Fibroblast of pulmonary artery (primary cell): ENCODE results near the gene PTGFRN.

Source experiments
- DNase-seq: peaks from one replicate; pipeline ENCODE4 v3.0.0-alpha.2; 2010; ENCODE audit warnings: low read depth
- H3K4me3 ChIP-seq: replicated peaks from 2 replicates; pipeline ENCODE4 v1.5.1; 2011; ENCODE audit warnings: low read depth, mild to moderate bottlenecking, control low read depth, low read length, moderate library complexity
- CTCF ChIP-seq: IDR thresholded peaks from 2 replicates; pipeline ENCODE4 v1.5.1; 2011; ENCODE audit warnings: mild to moderate bottlenecking, control low read depth, low read length, inconsistent platforms; ENCODE audit errors: missing control alignments

Gene PTGFRN

GRCh38 chr1:117033772-117034171, 124.1 kb downstream of the PTGFRN start:
- TF ChIP-seq CTCF, result no peak
- no peak overlapping the region for H3K4me3 ChIP-seq
- no peak for DNase-seq

GRCh38 chr1:117034791-117035290, 125.1 kb downstream of the PTGFRN start:
- no peak for TF ChIP-seq CTCF
- no peak overlapping the region for H3K4me3 ChIP-seq
- DNase-seq, result no peak

GRCh38 chr1:117036018-117036461, 126.3 kb downstream of the PTGFRN start:
- H3K4me3 ChIP-seq, result no peak overlapping the region
- DNase-seq, result peak; percentile 32
- no peak for TF ChIP-seq CTCF

- no peak overlapping the region for H3K4me3 ChIP-seq
- no peak for DNase-seq
- TF ChIP-seq CTCF, result no peak
Observed at GRCh38 chr1:117037802-117038201, 128.1 kb downstream of the PTGFRN start.

DNA sequence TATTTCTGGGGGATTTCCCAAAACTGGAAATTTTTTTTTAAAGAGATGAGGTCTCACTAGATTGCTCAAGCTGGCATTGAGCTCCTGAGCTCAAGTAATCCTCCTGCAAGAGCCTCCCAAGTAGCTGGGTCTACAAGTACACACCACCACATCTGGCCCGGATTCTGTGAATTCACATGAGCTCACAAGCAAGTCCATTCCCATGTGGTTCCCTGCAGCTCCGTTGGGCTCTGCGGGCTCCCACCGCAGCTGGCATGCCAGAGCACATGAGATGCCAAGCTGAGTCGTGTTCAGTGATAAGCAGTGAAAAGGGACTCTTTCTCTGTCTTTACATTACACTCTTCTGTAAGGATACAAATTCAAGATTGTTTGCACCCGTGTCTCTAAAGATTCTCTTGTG, 128.5 kb downstream of the PTGFRN start:
- TF ChIP-seq CTCF, result no peak
- H3K4me3 ChIP-seq, result no peak overlapping the region
- no peak for DNase-seq
